Lower leg skin (tissue), 3 donors: Measurements from ENCODE around the gene CCL23.

Experiments
- CTCF ChIP-seq, 3 donors: fragments of 450-650 bp; IDR thresholded peaks; one replicate each; pipeline ENCODE4 v1.5.1; 2016; ENCODE audit warnings: antibody characterized with exemption in 3 of 3, mild to moderate bottlenecking in 3 of 3, moderate library complexity in 2 of 3
- POLR2A ChIP-seq, 2 donors: fragments of 450-650 bp; IDR thresholded peaks; one replicate each; pipeline ENCODE4 v1.6.1; 2016 to 2017; ENCODE audit warnings: antibody characterized with exemption in 2 of 2, mild to moderate bottlenecking in 1 of 2, moderate library complexity in 1 of 2

- TF ChIP-seq POLR2A (IDR thresholded peaks at IDR 0.05) (no peak), CTCF (IDR thresholded peaks at IDR 0.05) (no peak)
Observed at GRCh38 chr17:36019423-36019822, 1.7 kb upstream of the CCL23 start.
